Liver (tissue), 9 donors: ENCODE data around the gene CD82. TPM values are rescaled to one million over a fixed set of nuclear protein-coding genes. Genes with fewer than 3 reads are reported as not detected.

ENCODE experiments used
- DNase-seq: peaks from one replicate; pipeline ENCODE4 v3.0.0-alpha.2; 2017; ENCODE audit warnings: low spot score
- H3K27ac ChIP-seq, 2 donors: one replicate each; pipeline ENCODE4 v1.7.0; 2013; ENCODE audit warnings: inconsistent platforms in 2 of 2, low read length in 2 of 2, control low read depth in 1 of 2, low read depth in 1 of 2, mild to moderate bottlenecking in 1 of 2
- H3K27me3 ChIP-seq, 4 donors: one replicate each; pipeline versions ENCODE4 v1.6.1 to v1.7.0; 2013; ENCODE audit warnings: low read length in 3 of 4, inconsistent platforms in 1 of 4, mild to moderate bottlenecking in 1 of 4, moderate library complexity in 1 of 4; ENCODE audit not compliant: control insufficient read depth in 4 of 4, insufficient read depth in 4 of 4
- H3K36me3 ChIP-seq, 4 donors: one replicate each; pipeline versions ENCODE4 v1.6.1 to v1.7.0; 2013; ENCODE audit warnings: low read length in 3 of 4, mild to moderate bottlenecking in 3 of 4, low read depth in 1 of 4, moderate library complexity in 1 of 4; ENCODE audit not compliant: control insufficient read depth in 4 of 4, insufficient read depth in 3 of 4
- H3K4me1 ChIP-seq, 4 donors: one replicate each; pipeline versions ENCODE4 v1.6.1 to v1.7.0; 2013; ENCODE audit warnings: low read length in 3 of 4, mild to moderate bottlenecking in 3 of 4, moderate library complexity in 1 of 4; ENCODE audit not compliant: control insufficient read depth in 4 of 4, insufficient read depth in 4 of 4
- H3K4me3 ChIP-seq, 3 donors: one replicate each; pipeline versions ENCODE4 v1.6.1 to v1.7.0; 2013; ENCODE audit warnings: low read length in 3 of 3, control low read depth in 1 of 3, low read depth in 1 of 3, mild to moderate bottlenecking in 1 of 3
- H3K9ac ChIP-seq, 2 donors: one replicate each; pipeline ENCODE4 v1.7.0; 2013; ENCODE audit warnings: low read length in 2 of 2, mild to moderate bottlenecking in 2 of 2, moderate library complexity in 2 of 2, control low read depth in 1 of 2, low read depth in 1 of 2
- H3K9me3 ChIP-seq, 4 donors: one replicate each; pipeline versions ENCODE4 v1.6.1 to v1.7.0; 2013; ENCODE audit warnings: low read length in 3 of 4; ENCODE audit not compliant: control insufficient read depth in 4 of 4
- CTCF ChIP-seq: fragments of 150-350 bp; IDR thresholded peaks from 2 replicates; pipeline ENCODE4 v1.5.1; 2017; ENCODE audit warnings: improper control_type of control experiment, low read depth, low read length; ENCODE audit not compliant: missing input control
- EGR1 ChIP-seq, 2 donors: IDR thresholded peaks; 2 replicates each; pipeline ENCODE4 v1.6.1; 2016 to 2018; ENCODE audit warnings: antibody characterized with exemption in 2 of 2, low read depth in 2 of 2
- FOXA1 ChIP-seq: IDR thresholded peaks from 2 replicates; pipeline ENCODE4 v1.6.1; 2016; ENCODE audit warnings: antibody characterized with exemption
- FOXA2 ChIP-seq: IDR thresholded peaks from 2 replicates; pipeline ENCODE4 v1.6.1; 2016; ENCODE audit warnings: antibody characterized with exemption
- GABPA ChIP-seq, 2 donors: IDR thresholded peaks in 1 of 2; conservative IDR thresholded peaks in 1 of 2; 2 replicates each; pipeline ENCODE4 v1.6.1; 2016; ENCODE audit warnings: antibody characterized with exemption in 2 of 2, mild to moderate bottlenecking in 1 of 2, moderate library complexity in 1 of 2
- HNF4A ChIP-seq, 2 donors: conservative IDR thresholded peaks; 2 replicates each; pipeline ENCODE4 v1.6.1; 2016; ENCODE audit warnings: antibody characterized with exemption in 2 of 2, mild to moderate bottlenecking in 2 of 2
- HNF4G ChIP-seq: IDR thresholded peaks from 2 replicates; pipeline ENCODE4 v1.6.1; 2016; ENCODE audit warnings: antibody characterized with exemption
- JUND ChIP-seq, 2 donors: IDR thresholded peaks; 2 replicates each; pipeline ENCODE4 v1.6.1; 2016; ENCODE audit warnings: antibody characterized with exemption in 2 of 2
- NR2F2 ChIP-seq: IDR thresholded peaks from 2 replicates; pipeline ENCODE4 v1.6.1; 2016; ENCODE audit warnings: antibody characterized with exemption
- RAD21 ChIP-seq, 2 donors: IDR thresholded peaks; 2 replicates each; pipeline ENCODE4 v1.6.1; 2016; ENCODE audit warnings: antibody characterized with exemption in 2 of 2, mild to moderate bottlenecking in 2 of 2
- REST ChIP-seq: IDR thresholded peaks from 2 replicates; pipeline ENCODE4 v1.6.1; 2016; ENCODE audit warnings: antibody characterized with exemption, mild to moderate bottlenecking
- TAF1 ChIP-seq: conservative IDR thresholded peaks from 2 replicates; pipeline ENCODE4 v1.6.1; 2016; ENCODE audit warnings: antibody characterized with exemption, mild to moderate bottlenecking
- YY1 ChIP-seq: IDR thresholded peaks from 2 replicates; pipeline ENCODE4 v1.6.1; 2016; ENCODE audit warnings: antibody characterized with exemption, mild to moderate bottlenecking
- WGBS: extraction: QIAGEN DNeasy Blood & Tissue Kit; methylation state at CpG from one replicate; pipeline ENCODE4 v1.1.7; 2013; 5-methylcytosine and 5-hydroxymethylcytosine counted together
- polyA plus RNA-seq, 2 donors: library from polyadenylated mRNA; stranded (reverse) in 1 of 2; unstranded in 1 of 2; fragments of 200-250 nt in 1 of 2; fragments of >200 nt in 1 of 2; fragmentation: Nextera tagmentation in 1 of 2; extraction: Ambion mirVana in 1 of 2; gene quantifications; one replicate each; pipeline versions ENCODE4 v1.2.1 to v1.2.3, GENCODE V29; 2013 to 2015
- total RNA-seq, 2 donors: library from RNA; depleted of rRNA; stranded (reverse); fragments of >200 nt; gene quantifications; one replicate each; pipeline ENCODE4 v1.2.3, GENCODE V29; 2014
- TF ChIP-seq, protein P1 (sequence below): IDR thresholded peaks from 2 replicates; pipeline ENCODE4 v1.6.1; 2016; ENCODE audit warnings: antibody characterized with exemption
- TF ChIP-seq, protein P2 (sequence below): IDR thresholded peaks from 2 replicates; pipeline ENCODE4 v1.6.1; 2016; ENCODE audit warnings: antibody characterized with exemption
- TF ChIP-seq, protein P3 (sequence below): IDR thresholded peaks from 2 replicates; pipeline ENCODE4 v1.6.1; 2016; ENCODE audit warnings: antibody characterized with exemption
- donor health status: healthy.
- donor health status: healthy.
- donor health status: healthy.
- donor health status: healthy.
- donor health status: healthy.

CD82 gene
- total and polyA plus RNA-seq, 4 donors: 27.4 to 82.6 (median 47.8) TPM

DNA sequence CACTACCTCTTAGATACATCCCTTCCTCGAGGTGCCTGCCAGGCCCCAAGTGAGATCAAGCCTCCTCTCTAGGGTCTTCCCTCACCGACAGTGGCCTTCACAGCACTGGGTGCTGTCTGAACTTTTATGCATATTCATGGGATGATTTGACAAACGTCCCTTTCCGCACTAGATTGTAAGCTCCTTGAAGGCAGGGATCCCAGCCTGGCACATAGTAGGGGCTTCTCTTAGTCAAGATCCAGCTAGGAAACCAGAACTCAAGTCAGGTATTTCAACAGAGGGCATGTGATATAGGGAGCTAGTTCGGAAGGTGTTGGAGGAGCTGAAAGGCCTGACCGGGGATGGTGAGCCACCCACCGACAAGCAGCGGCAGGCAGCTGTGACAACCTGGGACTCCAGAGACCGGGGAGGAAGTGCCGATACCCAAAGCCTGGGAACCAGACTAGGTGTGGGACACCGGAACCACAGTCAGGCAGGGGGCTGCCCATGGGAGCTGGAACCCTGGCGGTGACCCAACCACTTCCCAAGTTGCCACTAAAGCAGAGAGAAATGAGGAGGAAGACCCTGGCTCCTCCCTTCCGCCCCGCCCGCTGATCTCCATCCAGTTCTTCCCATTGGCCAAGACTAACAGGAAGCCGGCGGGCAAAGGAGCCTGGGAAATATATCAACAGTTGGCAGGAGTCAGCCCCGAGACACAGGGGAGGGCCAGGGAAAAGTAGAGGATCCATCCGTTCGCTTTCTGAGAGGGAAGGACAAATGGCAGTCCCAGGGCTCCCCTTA lies 39.8 kb upstream of the CD82 start:
- Histone ChIP-seq H3K9ac (no peak overlapping the region), H3K27me3 (no peaks in the 10 kb centered on the region), H3K36me3 (no peaks in the 10 kb centered on the region), H3K27ac (no peak overlapping the region), H3K4me3 (no peak overlapping the region), H3K4me1 (no peaks in the 10 kb centered on the region), H3K9me3 (no peaks in the 10 kb centered on the region)
- 95% methylated on average over 20 of the region's 20 CpGs for WGBS
- no peak for DNase-seq
- TF ChIP-seq CTCF: no peak
- TF ChIP-seq FOXA2: no peak
- TF ChIP-seq, protein P1, sequence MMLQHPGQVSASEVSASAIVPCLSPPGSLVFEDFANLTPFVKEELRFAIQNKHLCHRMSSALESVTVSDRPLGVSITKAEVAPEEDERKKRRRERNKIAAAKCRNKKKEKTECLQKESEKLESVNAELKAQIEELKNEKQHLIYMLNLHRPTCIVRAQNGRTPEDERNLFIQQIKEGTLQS: no peak
- no peak for TF ChIP-seq REST

- Histone ChIP-seq H3K9me3 (no peaks in the 10 kb centered on the region), H3K27ac (no peak overlapping the region), H3K36me3 (no peaks in the 10 kb centered on the region), H3K4me1 (no peaks in the 10 kb centered on the region), H3K9ac (no peak overlapping the region), H3K4me3 (no peak overlapping the region), H3K27me3 (no peaks in the 10 kb centered on the region)
- no peak for DNase-seq
- TF ChIP-seq, protein P2, sequence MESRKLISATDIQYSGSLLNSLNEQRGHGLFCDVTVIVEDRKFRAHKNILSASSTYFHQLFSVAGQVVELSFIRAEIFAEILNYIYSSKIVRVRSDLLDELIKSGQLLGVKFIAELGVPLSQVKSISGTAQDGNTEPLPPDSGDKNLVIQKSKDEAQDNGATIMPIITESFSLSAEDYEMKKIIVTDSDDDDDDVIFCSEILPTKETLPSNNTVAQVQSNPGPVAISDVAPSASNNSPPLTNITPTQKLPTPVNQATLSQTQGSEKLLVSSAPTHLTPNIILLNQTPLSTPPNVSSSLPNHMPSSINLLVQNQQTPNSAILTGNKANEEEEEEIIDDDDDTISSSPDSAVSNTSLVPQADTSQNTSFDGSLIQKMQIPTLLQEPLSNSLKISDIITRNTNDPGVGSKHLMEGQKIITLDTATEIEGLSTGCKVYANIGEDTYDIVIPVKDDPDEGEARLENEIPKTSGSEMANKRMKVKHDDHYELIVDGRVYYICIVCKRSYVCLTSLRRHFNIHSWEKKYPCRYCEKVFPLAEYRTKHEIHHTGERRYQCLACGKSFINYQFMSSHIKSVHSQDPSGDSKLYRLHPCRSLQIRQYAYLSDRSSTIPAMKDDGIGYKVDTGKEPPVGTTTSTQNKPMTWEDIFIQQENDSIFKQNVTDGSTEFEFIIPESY: no peak
- no peak for TF ChIP-seq EGR1 (IDR thresholded peaks at IDR 0.05; ENCODE audit: low read depth in 2 of 2)
- no peak for TF ChIP-seq GABPA (IDR thresholded peaks at IDR 0.05 in 1 of 2, conservative IDR thresholded peaks at IDR 0.05 in 1 of 2)
- no peak for TF ChIP-seq TAF1
- TF ChIP-seq REST: no peak
- no peak for TF ChIP-seq CTCF
- TF ChIP-seq NR2F2: no peak
- TF ChIP-seq, protein P3, sequence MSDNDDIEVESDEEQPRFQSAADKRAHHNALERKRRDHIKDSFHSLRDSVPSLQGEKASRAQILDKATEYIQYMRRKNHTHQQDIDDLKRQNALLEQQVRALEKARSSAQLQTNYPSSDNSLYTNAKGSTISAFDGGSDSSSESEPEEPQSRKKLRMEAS: no peak
- no peak for TF ChIP-seq HNF4A (conservative IDR thresholded peaks at IDR 0.05)
- no peak for TF ChIP-seq HNF4G
- no peak for TF ChIP-seq JUND (IDR thresholded peaks at IDR 0.05)
- TF ChIP-seq FOXA2: no peak
- TF ChIP-seq YY1: no peak
- TF ChIP-seq, protein P1: no peak
- no peak for TF ChIP-seq RAD21 (IDR thresholded peaks at IDR 0.05)
- TF ChIP-seq FOXA1: no peak
- 75% methylated on average over 12 of the region's 12 CpGs for WGBS
Observed at GRCh38 chr11:44526438-44526837, 39.0 kb upstream of the CD82 start.
